ENCODE measurements around the gene ECEL1.
"Not testable (repeated sequence)": the region's sequence is repeated elsewhere in the genome, so short reads cannot be mapped to it uniquely, and the experiment has no call there.

DNA sequence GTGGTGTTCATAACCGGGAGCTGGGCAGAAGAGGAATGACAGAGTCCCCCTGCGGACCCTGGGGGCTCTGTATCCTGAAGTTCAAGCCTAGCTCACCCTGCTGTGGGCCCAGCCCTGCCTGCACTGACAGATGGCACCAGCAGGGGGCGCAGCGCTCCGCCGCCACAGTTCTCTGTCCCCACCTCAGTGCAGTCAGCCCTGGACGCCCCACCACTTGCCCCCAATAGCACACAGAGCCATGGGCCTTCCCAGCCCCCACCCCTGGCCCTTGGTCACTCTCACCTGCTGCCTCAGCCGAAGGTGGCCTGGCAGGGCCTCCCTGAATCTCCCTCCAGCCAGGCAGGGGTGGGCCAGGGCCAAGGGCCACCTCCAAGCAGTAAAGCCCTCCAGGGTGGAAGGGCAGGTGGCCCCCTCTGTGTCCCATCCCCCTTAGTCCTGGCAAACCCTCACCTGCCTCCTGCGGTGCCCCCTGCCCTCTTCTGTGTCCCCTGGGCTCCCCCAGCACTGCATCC is 41.3 kb downstream of the ECEL1 start:
- TF ChIP-seq POLR2AphosphoS5 (IDR thresholded peaks at IDR 0.05; ENCODE audit: low read depth, low read length); POLR2A (IDR thresholded peaks at IDR 0.05; ENCODE audit: low read depth, low read length); TAF1 (IDR thresholded peaks at IDR 0.05; ENCODE audit: low read depth, low read length); POU2F2 (IDR thresholded peaks at IDR 0.05; ENCODE audit: low read depth, low read length); SPI1 (IDR thresholded peaks at IDR 0.05; ENCODE audit: low read depth, low read length); PAX5 (IDR thresholded peaks at IDR 0.05; ENCODE audit: insufficient read depth, low read length, severe bottlenecking): not testable (repeated sequence)

Measured in GM12891 (cell line).